HG03095 (cell line): ENCODE results near the gene WDFY4.
"Not testable (repeated sequence)": the region's sequence is repeated elsewhere in the genome, so short reads cannot be mapped to it uniquely, and the experiment has no call there.

Source experiments
- ATAC-seq: cut with Tn5 transposase; IDR thresholded peaks from one replicate; pipeline ENCODE4 v1.9.1; 2021; ENCODE audit warnings: moderate library complexity; ENCODE audit not compliant: unreplicated experiment

WDFY4 gene, protein sequence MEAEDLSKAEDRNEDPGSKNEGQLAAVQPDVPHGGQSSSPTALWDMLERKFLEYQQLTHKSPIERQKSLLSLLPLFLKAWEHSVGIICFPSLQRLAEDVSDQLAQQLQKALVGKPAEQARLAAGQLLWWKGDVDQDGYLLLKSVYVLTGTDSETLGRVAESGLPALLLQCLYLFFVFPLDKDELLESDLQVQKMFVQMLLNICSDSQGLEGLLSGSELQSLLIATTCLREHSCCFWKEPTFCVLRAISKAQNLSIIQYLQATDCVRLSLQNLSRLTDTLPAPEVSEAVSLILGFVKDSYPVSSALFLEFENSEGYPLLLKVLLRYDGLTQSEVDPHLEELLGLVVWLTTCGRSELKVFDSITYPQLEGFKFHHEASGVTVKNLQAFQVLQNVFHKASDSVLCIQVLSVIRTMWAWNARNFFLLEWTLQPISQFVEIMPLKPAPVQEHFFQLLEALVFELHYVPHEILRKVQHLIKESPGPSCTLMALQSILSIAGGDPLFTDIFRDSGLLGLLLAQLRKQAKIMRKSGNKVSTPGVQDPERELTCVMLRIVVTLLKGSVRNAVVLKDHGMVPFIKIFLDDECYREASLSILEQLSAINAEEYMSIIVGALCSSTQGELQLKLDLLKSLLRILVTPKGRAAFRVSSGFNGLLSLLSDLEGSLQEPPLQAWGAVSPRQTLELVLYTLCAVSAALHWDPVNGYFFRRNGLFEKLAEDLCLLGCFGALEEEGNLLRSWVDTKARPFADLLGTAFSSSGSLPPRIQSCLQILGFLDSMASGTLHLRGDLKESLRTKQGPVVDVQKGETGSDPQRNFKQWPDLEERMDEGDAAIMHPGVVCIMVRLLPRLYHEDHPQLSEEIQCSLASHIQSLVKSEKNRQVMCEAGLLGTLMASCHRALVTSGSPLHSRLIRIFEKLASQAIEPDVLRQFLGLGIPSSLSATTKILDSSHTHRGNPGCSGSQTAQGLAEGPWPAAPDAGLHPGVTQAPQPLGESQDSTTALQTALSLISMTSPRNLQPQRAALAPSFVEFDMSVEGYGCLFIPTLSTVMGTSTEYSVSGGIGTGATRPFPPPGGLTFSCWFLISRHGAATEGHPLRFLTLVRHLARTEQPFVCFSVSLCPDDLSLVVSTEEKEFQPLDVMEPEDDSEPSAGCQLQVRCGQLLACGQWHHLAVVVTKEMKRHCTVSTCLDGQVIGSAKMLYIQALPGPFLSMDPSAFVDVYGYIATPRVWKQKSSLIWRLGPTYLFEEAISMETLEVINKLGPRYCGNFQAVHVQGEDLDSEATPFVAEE (N-terminal part only)

DNA sequence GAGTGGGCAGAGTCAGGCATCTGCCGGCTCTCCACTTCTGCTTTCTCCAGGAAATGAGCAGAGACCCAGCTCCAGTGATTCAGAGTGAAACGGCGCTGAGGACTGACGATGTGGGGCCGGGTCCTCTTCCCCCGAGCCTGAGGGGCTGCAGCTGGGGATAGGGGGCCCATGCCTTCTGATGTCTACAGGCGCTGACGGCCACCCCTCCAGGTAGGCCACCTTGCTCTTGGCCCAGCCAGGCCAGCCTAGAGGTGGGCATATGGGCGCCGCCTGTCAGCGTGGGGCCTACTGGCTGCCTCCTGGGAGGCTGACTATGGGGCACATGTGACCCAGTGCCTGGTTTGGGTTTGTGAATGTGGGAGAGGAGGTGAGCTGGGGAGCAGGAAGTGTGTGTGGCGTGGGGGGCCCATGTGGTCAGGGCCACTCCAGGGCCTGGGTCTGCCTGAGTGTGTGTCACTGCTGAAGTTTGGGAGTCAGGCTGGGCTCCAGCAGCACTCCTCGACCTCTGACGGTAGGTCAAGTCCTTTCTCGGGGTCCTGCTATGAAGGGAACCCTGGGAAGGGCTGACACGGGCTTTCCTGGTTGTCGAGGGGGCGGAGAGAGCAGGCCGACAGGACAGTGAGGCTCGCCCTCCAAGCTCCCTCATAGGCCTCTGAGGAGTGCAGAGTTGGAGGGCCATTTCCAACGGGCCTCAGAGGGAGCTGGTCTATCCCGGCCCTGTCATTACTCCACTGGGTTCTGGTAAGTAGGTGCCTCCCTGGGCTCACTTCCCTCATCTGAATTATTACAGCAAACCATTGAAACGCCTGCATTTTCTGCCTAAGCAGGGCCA lies at the start of gene WDFY4:
TSS of gene WDFY4 (plus strand) at position 82 of the 832 bp plus-strand sequence. CDS start 24,860 bp downstream, outside the sequence.
- peak; percentile 60 for ATAC-seq

DNA sequence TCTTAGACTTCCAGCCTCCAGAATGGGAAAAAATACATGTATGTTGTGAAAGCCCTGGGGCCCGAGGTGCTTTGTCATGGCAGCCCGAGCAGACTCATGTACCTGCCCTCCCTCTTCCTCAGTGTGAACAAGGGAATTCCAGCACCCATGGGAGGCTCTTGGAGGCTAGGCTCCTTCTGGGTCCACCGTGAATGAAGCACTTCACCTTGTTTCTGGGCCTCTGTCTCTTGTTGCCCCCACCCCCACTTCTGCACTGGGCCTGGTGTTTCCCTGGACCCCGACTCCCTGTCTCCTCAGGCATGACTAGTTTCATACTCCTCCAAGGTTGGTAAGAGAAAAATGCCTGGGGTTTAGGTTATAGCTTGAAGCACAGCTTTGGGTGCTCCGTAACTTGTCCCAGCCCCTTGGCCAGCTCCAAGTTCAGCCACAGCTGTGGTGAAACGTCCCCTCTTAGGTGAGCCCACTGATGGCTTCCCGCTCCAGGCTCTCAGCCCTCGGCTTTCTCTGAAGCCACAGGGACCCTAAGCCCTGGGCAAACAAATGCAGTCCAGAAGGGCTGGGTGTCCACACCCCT lies 49.6 kb upstream of the WDFY4 start:
- ATAC-seq, result no peak

DNA sequence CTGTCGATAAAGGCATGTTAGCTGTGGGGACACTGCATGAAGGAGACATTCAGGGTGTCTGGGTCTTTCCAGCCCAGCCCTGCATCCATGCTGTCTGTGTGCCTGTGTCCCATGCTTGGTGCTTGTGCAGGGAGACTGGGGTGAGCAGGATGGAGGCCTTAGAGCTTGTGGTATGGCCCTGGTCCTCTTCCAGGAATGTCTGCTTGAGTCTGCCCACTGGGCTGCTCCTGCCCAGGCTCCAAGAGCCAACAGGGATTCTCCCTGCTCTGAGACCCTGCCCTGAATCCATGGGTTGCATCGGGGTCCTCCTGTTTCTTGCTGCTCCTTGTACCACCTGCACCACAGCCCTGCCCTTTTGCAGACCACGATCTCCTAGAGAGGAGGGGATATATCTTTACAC lies 48.4 kb upstream of the WDFY4 start:
- no peak for ATAC-seq

DNA sequence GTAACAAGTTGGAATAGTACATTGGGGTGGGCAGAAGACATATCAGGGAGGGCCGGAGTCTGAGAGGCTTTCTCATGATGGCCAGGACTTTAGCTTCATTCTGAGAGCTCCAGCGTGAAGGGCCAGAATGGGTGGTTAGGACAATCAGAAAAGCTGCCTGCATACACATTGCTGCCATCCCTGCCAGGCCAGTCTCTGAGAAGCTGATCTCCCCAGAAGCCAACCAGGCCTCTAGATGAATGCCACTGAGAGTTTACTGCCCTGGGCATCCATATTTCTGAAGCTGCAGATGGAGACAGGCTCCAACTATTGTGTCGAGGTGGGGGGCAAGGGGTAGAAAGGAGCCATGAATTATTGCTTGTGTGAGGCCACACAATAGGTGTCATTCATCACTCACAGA lies 47.8 kb upstream of the WDFY4 start:
- ATAC-seq, result no peak

DNA sequence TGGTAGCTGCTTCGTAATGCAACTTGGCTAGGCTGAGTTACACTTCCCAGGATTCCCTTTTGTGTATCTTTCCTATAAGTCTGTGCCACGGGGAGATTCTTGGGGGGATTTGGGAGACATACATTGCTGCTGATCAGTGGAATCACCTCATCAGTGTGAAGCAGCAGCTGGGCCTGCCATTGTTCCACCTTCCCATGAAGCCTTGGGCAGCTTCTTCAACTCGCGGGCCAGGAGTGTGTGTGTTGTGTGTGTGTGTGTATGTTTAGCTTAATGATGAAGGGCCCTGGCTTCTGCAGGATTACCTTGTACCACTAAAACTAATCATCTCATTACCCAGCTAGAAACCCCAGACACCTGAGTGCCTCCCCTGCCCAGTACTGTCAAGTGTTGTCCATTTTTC lies 46.5 kb upstream of the WDFY4 start:
- ATAC-seq, result no peak

- no peak for ATAC-seq
Measured at GRCh38 chr10:48638739-48639527, 45.7 kb upstream of the WDFY4 start.

DNA sequence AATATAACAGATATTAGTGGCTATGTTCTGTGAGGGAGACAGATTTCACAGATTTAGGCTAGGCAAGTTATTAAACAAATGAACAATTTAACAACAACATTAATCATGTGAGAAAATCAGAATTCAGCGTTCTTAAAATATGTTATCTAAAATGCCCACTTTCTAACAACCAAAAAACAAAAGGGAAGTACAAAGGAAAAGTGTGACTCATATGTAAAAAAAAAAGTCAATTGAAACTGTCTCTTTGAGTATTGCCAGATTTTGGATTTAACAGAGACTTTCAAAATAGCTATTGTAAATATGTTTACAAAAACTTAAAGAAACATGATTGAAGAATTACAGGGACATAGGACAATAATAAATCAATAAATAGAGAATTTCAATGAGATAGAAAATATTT lies 45.0 kb upstream of the WDFY4 start:
- no peak for ATAC-seq

- ATAC-seq, result no peak
Measured at GRCh38 chr10:48640326-48640725, 44.3 kb upstream of the WDFY4 start.

DNA sequence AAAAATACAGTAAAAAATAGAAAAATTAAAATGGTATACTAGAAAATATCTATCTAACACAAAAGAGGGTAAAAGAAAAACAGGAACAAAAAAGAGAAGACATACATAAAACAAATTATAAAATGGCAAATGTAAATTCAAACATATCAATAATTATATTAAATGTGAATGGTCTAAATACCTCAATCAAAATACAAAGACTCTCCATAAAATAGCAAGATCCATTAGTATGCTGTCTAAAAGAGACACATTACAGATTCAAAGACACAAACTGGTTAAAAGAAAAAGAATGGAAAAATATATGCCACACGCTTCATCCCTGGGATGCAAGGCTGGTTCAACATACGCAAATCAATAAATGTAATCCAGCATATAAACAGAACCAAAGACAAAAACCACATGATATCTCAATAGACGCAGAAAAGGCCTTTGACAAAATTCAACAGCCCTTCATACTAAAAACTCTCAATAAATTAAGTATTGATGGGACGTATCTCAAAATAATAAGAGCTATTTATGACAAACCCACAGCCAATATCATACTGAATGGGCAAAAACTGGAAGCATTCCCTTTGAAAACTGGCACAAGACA lies 43.5 kb upstream of the WDFY4 start:
- not testable (repeated sequence) for ATAC-seq

- ATAC-seq, result no peak
Measured at GRCh38 chr10:48645600-48645999, 39.1 kb upstream of the WDFY4 start.

- ATAC-seq, result not testable (repeated sequence)
Measured at GRCh38 chr10:48647073-48647472, 37.6 kb upstream of the WDFY4 start.

- no peak for ATAC-seq
Measured at GRCh38 chr10:48648172-48648942, 36.3 kb upstream of the WDFY4 start.

- ATAC-seq, result no peak
Measured at GRCh38 chr10:48649349-48649944, 35.2 kb upstream of the WDFY4 start.

- ATAC-seq, result no peak
Measured at GRCh38 chr10:48651293-48651692, 33.4 kb upstream of the WDFY4 start.

- no peak for ATAC-seq
Measured at GRCh38 chr10:48651839-48652238, 32.8 kb upstream of the WDFY4 start.

- ATAC-seq, result no peak
Measured at GRCh38 chr10:48652344-48652743, 32.3 kb upstream of the WDFY4 start.

DNA sequence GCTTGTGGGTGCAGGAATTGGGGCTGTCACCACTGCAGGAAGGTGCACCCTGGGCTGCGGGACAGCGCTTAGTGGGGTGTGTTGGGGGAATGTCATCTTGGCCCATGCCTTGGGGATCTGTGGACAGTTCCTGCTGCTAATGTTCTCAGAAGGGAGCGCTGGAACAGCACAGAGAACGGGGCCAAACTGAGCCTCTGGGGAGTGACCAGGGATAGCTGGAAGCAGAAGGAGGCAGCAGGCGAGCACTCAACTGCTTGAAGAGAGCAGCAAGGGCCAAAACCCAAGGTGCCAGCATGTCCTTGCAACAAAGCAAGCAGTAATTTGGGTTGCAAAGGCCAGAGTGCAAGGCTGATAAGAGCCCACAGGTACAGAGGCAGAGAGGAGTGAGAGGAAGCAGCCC lies 31.3 kb upstream of the WDFY4 start:
- no peak for ATAC-seq
